ENCODE measurements around the gene DLAT.
"Not testable (repeated sequence)": the region's sequence is repeated elsewhere in the genome, so short reads cannot be mapped to it uniquely, and the experiment has no call there.

The DLAT gene
- 38.9 to 68.4 (median 47.3) reads per million in 4 experiments for total RNA-seq

- peak; percentile 64 for DNase-seq
Observed at GRCh38 chr11:112024773-112025678, at the start of gene DLAT. Gene DLAT (plus strand): TSS chr11:112025408. CDS start chr11:112025473, 65 bp downstream.

GRCh38 chr11:111976119-111976766 lies 49.0 kb upstream of the DLAT start:
- DNase-seq, result no peak

GRCh38 chr11:111976767-111977145 lies 48.5 kb upstream of the DLAT start:
- no peak for DNase-seq

GRCh38 chr11:111977146-111978027 lies 47.8 kb upstream of the DLAT start:
- no peak for DNase-seq

- DNase-seq, result no peak
Observed at GRCh38 chr11:111978028-111978771, 47.0 kb upstream of the DLAT start.

- no peak for DNase-seq
Observed at GRCh38 chr11:111980062-111980461, 45.1 kb upstream of the DLAT start.

- no peak for DNase-seq
Observed at GRCh38 chr11:111981270-111981669, 43.9 kb upstream of the DLAT start.

- DNase-seq, result peak; percentile 36
Observed at GRCh38 chr11:111982019-111982464, 43.2 kb upstream of the DLAT start.

- DNase-seq, result no peak
Observed at GRCh38 chr11:111982541-111983186, 42.5 kb upstream of the DLAT start.

- DNase-seq, result no peak
Observed at GRCh38 chr11:111983187-111983986, 41.8 kb upstream of the DLAT start.

GRCh38 chr11:111986589-111986988 lies 38.6 kb upstream of the DLAT start:
- DNase-seq, result no peak

GRCh38 chr11:111990381-111990780 lies 34.8 kb upstream of the DLAT start:
- no peak for DNase-seq

- no peak for DNase-seq
Observed at GRCh38 chr11:111992206-111992855, 32.9 kb upstream of the DLAT start.

GRCh38 chr11:111996129-111996528 lies 29.1 kb upstream of the DLAT start:
- no peak for DNase-seq

- DNase-seq, result not testable (repeated sequence)
Observed at GRCh38 chr11:111996669-111997068, 28.5 kb upstream of the DLAT start.

GRCh38 chr11:111999111-111999510 lies 26.1 kb upstream of the DLAT start:
- no peak for DNase-seq

- DNase-seq, result no peak
Observed at GRCh38 chr11:112000703-112001102, 24.5 kb upstream of the DLAT start.

- no peak for DNase-seq
Observed at GRCh38 chr11:112002491-112003216, 22.6 kb upstream of the DLAT start.

- DNase-seq, result no peak
Observed at GRCh38 chr11:112004389-112004788, 20.8 kb upstream of the DLAT start.

Data from effector CD8-positive, alpha-beta T cell (primary cell).